GM12878 (cell line): ENCODE results near the gene TRAF3. TPM values are rescaled to one million over a fixed set of nuclear protein-coding genes. Genes with fewer than 3 reads are reported as not detected.

Source experiments
- ATAC-seq: fragments of 200-7000 bp; cut with Tn5 transposase; 3 replicates; pipeline ENCODE4 v1.9.1; 2020; ENCODE audit warnings: mild to moderate bottlenecking, moderate library complexity
- BruUV-seq: library from RNA; stranded (reverse); fragments of 400-500 nt; replicated peaks from 2 replicates; lab custom pipeline; 2021; lab: Mats Ljungman, UMichigan
- CTCF ChIA-PET: fragments of 300-600 bp; sonication (Branson Sonifier 250); formaldehyde crosslinking; extraction: SDS; loops from one replicate; lab custom pipeline; 2021; ENCODE audit warnings: inconsistent platforms; lab: Yijun Ruan, JAX
- POLR2A ChIA-PET: fragments of 350-600 bp; formaldehyde crosslinking; extraction: SDS; loops from one replicate; lab custom pipeline; 2021; ENCODE audit warnings: inconsistent platforms; lab: Charles Lee
- RAD21 ChIA-PET: fragments of 300-600 bp; sonication (Branson Sonifier 250); formaldehyde crosslinking; loops from one replicate; lab custom pipeline; 2023; ENCODE audit warnings: antibody characterized with exemption; ENCODE audit not compliant: unreplicated experiment; lab: Charles Lee
- SMC1A ChIA-PET: fragments of 300-600 bp; sonication (Branson Sonifier 250); formaldehyde crosslinking; loops from one replicate; lab custom pipeline; 2023; ENCODE audit not compliant: unreplicated experiment, uncharacterized antibody; lab: Charles Lee
- DNase-seq: peaks from one replicate; pipeline ENCODE4 v3.0.0-alpha.2; 2011; ENCODE audit warnings: low read depth, low spot score
- FAIRE-seq: peaks from 3 replicates; lab custom pipeline; 2011; peaks lifted over from hg19 to GRCh38; lab: Jason Lieb, UNC
- H2AFZ ChIP-seq: 2 replicates; pipeline ENCODE4 v1.6.0; 2011; ENCODE audit warnings: low read depth, low read length, control low read depth; ENCODE audit not compliant: control insufficient read depth
- H3K27ac ChIP-seq: 2 replicates; pipeline ENCODE4 v1.5.1; 2011; ENCODE audit warnings: control low read depth; ENCODE audit not compliant: control insufficient read depth, insufficient read depth
- H3K27me3 ChIP-seq, 2 experiments: replicated peaks in 1 of 2; 2 replicates each; pipeline versions ENCODE4 v1.6.0 to v1.6.1; 2011; ENCODE audit warnings: low read length in 1 of 2; ENCODE audit not compliant: control insufficient read depth in 2 of 2, insufficient read depth in 2 of 2
- H3K36me3 ChIP-seq, 2 experiments: 2 replicates each; pipeline ENCODE4 v1.5.1; 2011; ENCODE audit warnings: low read length in 1 of 2; ENCODE audit not compliant: control insufficient read depth in 2 of 2, insufficient read depth in 2 of 2
- H3K4me1 ChIP-seq: 2 replicates; pipeline ENCODE4 v1.6.1; 2011; ENCODE audit warnings: mild to moderate bottlenecking, low read length, moderate library complexity, mixed read lengths; ENCODE audit not compliant: control insufficient read depth, insufficient read depth
- H3K4me2 ChIP-seq: 2 replicates; pipeline ENCODE4 v1.6.0; 2011; ENCODE audit warnings: control low read depth; ENCODE audit not compliant: control insufficient read depth, insufficient read depth
- H3K4me3 ChIP-seq: fragments of 200-600 bp; sonication (generic); 2 replicates; pipeline ENCODE4 v1.5.1; 2016
- H3K79me2 ChIP-seq: 2 replicates; pipeline ENCODE4 v1.6.0; 2011; ENCODE audit warnings: low read length; ENCODE audit not compliant: control insufficient read depth, insufficient read depth
- H3K9ac ChIP-seq: 2 replicates; pipeline ENCODE4 v1.8.0; 2011; ENCODE audit warnings: low read length, control low read depth, mixed read lengths; ENCODE audit not compliant: control insufficient read depth, insufficient read depth
- H3K9me3 ChIP-seq: replicated peaks from 3 replicates; pipeline ENCODE4 v1.5.1; 2011; ENCODE audit warnings: mild to moderate bottlenecking, low read length; ENCODE audit not compliant: control insufficient read depth, insufficient read depth
- H4K20me1 ChIP-seq: 2 replicates; pipeline ENCODE4 v1.6.0; 2011; ENCODE audit not compliant: control insufficient read depth, insufficient read depth
- ASH2L ChIP-seq: fragments of 300-600, 200-600 bp; sonication (generic); IDR thresholded peaks from 2 replicates; pipeline ENCODE4 v1.6.1; 2017; ENCODE audit warnings: low read depth, mild to moderate bottlenecking, borderline replicate concordance
- ESRRA ChIP-seq: IDR thresholded peaks from 2 replicates; pipeline ENCODE4 v1.6.1; 2012; ENCODE audit warnings: mild to moderate bottlenecking, low read length, improper control_type of control experiment
- ETV6 ChIP-seq, 2 experiments: fragments of 450-650 bp in 1 of 2; IDR thresholded peaks in 1 of 2; conservative IDR thresholded peaks in 1 of 2; 2 replicates each; pipeline ENCODE4 v1.6.1; 2014; ENCODE audit warnings: antibody characterized with exemption in 1 of 2, borderline replicate concordance in 1 of 2, low read depth in 1 of 2, mild to moderate bottlenecking in 1 of 2, moderate library complexity in 1 of 2
- GABPA ChIP-seq: IDR thresholded peaks from 2 replicates; pipeline ENCODE4 v1.6.1; 2014; ENCODE audit warnings: antibody characterized with exemption, low read depth, mild to moderate bottlenecking, inconsistent platforms
- HSF1 ChIP-seq: fragments of 150-350 bp; IDR thresholded peaks from 2 replicates; pipeline ENCODE4 v1.6.1; 2014; ENCODE audit warnings: mild to moderate bottlenecking, low read depth, low read length
- MAX ChIP-seq: IDR thresholded peaks from 2 replicates; pipeline ENCODE4 v1.6.1; 2012; ENCODE audit warnings: low read depth, low read length, improper control_type of control experiment
- STAT3 ChIP-seq: IDR thresholded peaks from 2 replicates; pipeline ENCODE4 v1.6.1; 2011; ENCODE audit warnings: low read depth, low read length, improper control_type of control experiment
- ZBED1 ChIP-seq: IDR thresholded peaks from 2 replicates; pipeline ENCODE4 v1.6.1; 2016; ENCODE audit warnings: borderline replicate concordance
- ZNF274 ChIP-seq: IDR thresholded peaks from one replicate; pipeline ENCODE4 v1.8.0; 2011; ENCODE audit not compliant: insufficient read length, insufficient read depth
- WGBS: methylation state at CpG from one replicate; pipeline ENCODE4 v1.1.6; 2016; ENCODE audit warnings: low lambda C conversion rate; ENCODE audit not compliant: insufficient replicate concordance, insufficient coverage; ENCODE audit errors: missing lambda C conversion rate; 5-methylcytosine and 5-hydroxymethylcytosine counted together
- in situ Hi-C: fragments of 300-500 bp; cut with MboI; formaldehyde crosslinking; loops from 9 replicates; pipeline ENCODE4 v1.14.3; 2018; ENCODE audit warnings: mixed read lengths
- intact Hi-C: fragments of 100-400 bp; cut with micrococcal nuclease; formaldehyde crosslinking; loops from one replicate; pipeline ENCODE4 v1.14.2; 2022; ENCODE audit not compliant: unreplicated experiment
- polyA plus RNA-seq, 11 experiments: library from polyadenylated mRNA; depleted of rRNA in 4 of 11; unstranded in 6 of 11; stranded (reverse) in 5 of 11; fragments of >200 nt; fragmentation: Nextera tagmentation in 4 of 11; fragmentation: Illumina TruSeq in 1 of 11; extraction: Ambion mirVana in 4 of 11; extraction: Trizol in 1 of 11; gene quantifications; 1 replicate in 1 of 11; 2 replicates in 10 of 11; pipeline versions ENCODE4 v1.2.1 to v1.2.3, GENCODE V29; 2011 to 2016; ENCODE audit warnings: inconsistent platforms in 2 of 11, missing spikeins in 2 of 11, low read depth in 1 of 11
- total RNA-seq, 4 experiments: library from RNA; depleted of rRNA in 3 of 4; stranded (reverse); fragments of >200 nt in 3 of 4; fragmentation: Illumina TruSeq in 1 of 4; extraction: Trizol in 1 of 4; gene quantifications; 2 replicates each; pipeline versions ENCODE4 v1.2.1 to v1.2.3, GENCODE V29; 2013 to 2021

Gene TRAF3
- total and polyA plus RNA-seq, 10 of the 15 experiments (the other 5 are each of a cell fraction or from before 2014, with no cell fraction given), result 3.0 to 70.1 (median 36.5) TPM

- Histone ChIP-seq H3K27me3 (no peaks in the 10 kb centered on the region), H3K36me3 (peaks cover 7 to 12% of the 10 kb centered on the region in 2 experiments; a peak in 3 of 4 replicates), H4K20me1 (no peaks in the 10 kb centered on the region), H3K79me2 (no peaks in the 10 kb centered on the region), H2AFZ (no peak overlapping the region), H3K4me2 (no peak overlapping the region), H3K27ac (no peak overlapping the region), H3K9me3 (no peaks in the 10 kb centered on the region), H3K4me3 (no peak overlapping the region), H3K4me1 (peaks cover 11% of the 10 kb centered on the region), H3K9ac (no peak overlapping the region)
- BruUV-seq, result no TSS peak
- no peak for TF ChIP-seq GABPA
- no peak for TF ChIP-seq ETV6 (conservative IDR thresholded peaks at IDR 0.05 in 1 of 2, IDR thresholded peaks at IDR 0.05 in 1 of 2; ENCODE audit: borderline replicate concordance in 1 of 2, low read depth in 1 of 2)
- no peak for TF ChIP-seq MAX
- TF ChIP-seq ZNF274, result no peak
- TF ChIP-seq ASH2L, result no peak
- TF ChIP-seq ESRRA, result no peak
- no peak for TF ChIP-seq ZBED1
- no peak for TF ChIP-seq HSF1
- no peak for TF ChIP-seq STAT3
- ATAC-seq (no peak), DNase-seq (no peak), FAIRE-seq (no peak)
- ChIA-PET CTCF (interaction anchor here (0.6 kb wide), 1 partner anchor 257 kb away, joined by 3 read pairs; no protein-coding TSS in a partner anchor), SMC1A (no interaction called here), RAD21 (no interaction called here), POLR2A (no interaction called here)
- intact Hi-C loops, result no loop called here
- in situ Hi-C loops, result no loop called here
- WGBS, result 78% methylated on average over 15 of the region's 15 CpGs
Measured at GRCh38 chr14:102953100-102953499, 175.9 kb downstream of the TRAF3 start.
